HFFc6 (cell line): ENCODE data around the gene DGKE. TPM values are rescaled to one million over a fixed set of nuclear protein-coding genes. Genes with fewer than 3 reads are reported as not detected.

ENCODE experiments used
- DNase-seq: peaks from one replicate; pipeline ENCODE4 v3.0.0-alpha.2; 2018
- H3K27ac Mint-ChIP-seq: 2 replicates; pipeline ENCODE4 v1.8.0; 2020; ENCODE audit warnings: mild to moderate bottlenecking, mixed read lengths
- H3K27me3 Mint-ChIP-seq: 2 replicates; pipeline ENCODE4 v1.8.0; 2021; ENCODE audit warnings: mild to moderate bottlenecking, moderate library complexity, mixed read lengths; ENCODE audit not compliant: insufficient read depth
- H3K36me3 Mint-ChIP-seq: 2 replicates; pipeline ENCODE4 v1.8.0; 2021; ENCODE audit warnings: low read depth, mixed read lengths
- H3K4me1 Mint-ChIP-seq: 2 replicates; pipeline ENCODE4 v1.8.0; 2020; ENCODE audit warnings: low read depth, mixed read lengths
- H3K4me3 Mint-ChIP-seq: 2 replicates; pipeline ENCODE4 v1.8.0; 2020; ENCODE audit warnings: mild to moderate bottlenecking, moderate library complexity, mixed read lengths
- H3K9me3 Mint-ChIP-seq: 2 replicates; pipeline ENCODE4 v1.8.0; 2020; ENCODE audit warnings: mild to moderate bottlenecking, mixed read lengths
- CTCF ChIP-seq: fragments of 200-600 bp; sonication (generic); IDR thresholded peaks from 2 replicates; pipeline ENCODE4 v1.5.0; 2021; ENCODE audit warnings: antibody characterized with exemption, mild to moderate bottlenecking
- total RNA-seq, 6 experiments: library from RNA; stranded (reverse); fragmentation: NEBNext Ultra II Directional; extraction: Animal tissue kit (Norgen Biotek cat#: 25700); gene quantifications; 2 replicates in 1 of 6; 3 replicates in 5 of 6; pipeline ENCODE4 v1.2.3, GENCODE V29; 2021

DGKE gene
- total RNA-seq, 6 experiments from 2014 or later: 5.9 to 9.3 (median 7.6) TPM

GRCh38 chr17:56847106-56847505 is 13.2 kb downstream of the DGKE start:
- no peak for DNase-seq
- no peak overlapping the region for H3K4me3 Mint-ChIP-seq
- no peak for TF ChIP-seq CTCF
- no peaks in the 10 kb centered on the region for H3K4me1 Mint-ChIP-seq
- H3K9me3 Mint-ChIP-seq: no peaks in the 10 kb centered on the region
- no peak overlapping the region for H3K27ac Mint-ChIP-seq
- H3K27me3 Mint-ChIP-seq: no peaks in the 10 kb centered on the region
- peaks cover 14% of the 10 kb centered on the region; the same call in 1 of the 2 replicates for H3K36me3 Mint-ChIP-seq

- no peak for TF ChIP-seq CTCF
- Mint-ChIP-seq H3K4me3 (no peak overlapping the region), H3K27ac (no peak overlapping the region), H3K4me1 (no peaks in the 10 kb centered on the region), H3K36me3 (peaks cover 17% of the 10 kb centered on the region; the same call in 1 of the 2 replicates), H3K27me3 (no peaks in the 10 kb centered on the region), H3K9me3 (no peaks in the 10 kb centered on the region)
- no peak for DNase-seq
Measured at GRCh38 chr17:56849131-56849530, 15.2 kb downstream of the DGKE start.

GRCh38 chr17:56850591-56850990 is 16.6 kb downstream of the DGKE start:
- Mint-ChIP-seq H3K4me1 (no peaks in the 10 kb centered on the region), H3K27ac (no peak overlapping the region), H3K4me3 (no peak overlapping the region), H3K36me3 (peaks cover 17% of the 10 kb centered on the region; the same call in 1 of the 2 replicates), H3K9me3 (no peaks in the 10 kb centered on the region), H3K27me3 (no peaks in the 10 kb centered on the region)
- no peak for DNase-seq
- no peak for TF ChIP-seq CTCF

GRCh38 chr17:56851008-56851407 is 17.1 kb downstream of the DGKE start:
- H3K9me3 Mint-ChIP-seq: no peaks in the 10 kb centered on the region
- TF ChIP-seq CTCF: no peak
- no peak overlapping the region for H3K27ac Mint-ChIP-seq
- H3K27me3 Mint-ChIP-seq: no peaks in the 10 kb centered on the region
- no peak for DNase-seq
- no peaks in the 10 kb centered on the region for H3K4me1 Mint-ChIP-seq
- H3K36me3 Mint-ChIP-seq: peaks cover 17% of the 10 kb centered on the region; the same call in 1 of the 2 replicates
- H3K4me3 Mint-ChIP-seq: no peak overlapping the region

GRCh38 chr17:56861899-56862298 is 27.9 kb downstream of the DGKE start:
- Mint-ChIP-seq H3K36me3 (peaks cover 3% of the 10 kb centered on the region; the same call in 1 of the 2 replicates), H3K4me1 (no peaks in the 10 kb centered on the region), H3K4me3 (no peak overlapping the region), H3K27me3 (no peaks in the 10 kb centered on the region), H3K9me3 (no peaks in the 10 kb centered on the region), H3K27ac (no peak overlapping the region)
- no peak for DNase-seq
- TF ChIP-seq CTCF: no peak

- H3K4me1 Mint-ChIP-seq: peaks cover 13% of the 10 kb centered on the region
- no peaks in the 10 kb centered on the region; the same call in 1 of the 2 replicates for H3K36me3 Mint-ChIP-seq
- DNase-seq: no peak
- H3K9me3 Mint-ChIP-seq: no peaks in the 10 kb centered on the region
- no peak overlapping the region for H3K4me3 Mint-ChIP-seq
- no peak overlapping the region for H3K27ac Mint-ChIP-seq
- no peak for TF ChIP-seq CTCF
- H3K27me3 Mint-ChIP-seq: no peaks in the 10 kb centered on the region
Measured at GRCh38 chr17:56863974-56864373, 30.0 kb downstream of the DGKE start.
